Prostate gland (tissue), 2 donors: ENCODE measurements around the gene CACNG6. TPM values are rescaled to one million over a fixed set of nuclear protein-coding genes. Genes with fewer than 3 reads are reported as not detected.

Source experiments
- DNase-seq: peaks from one replicate; pipeline ENCODE4 v3.0.0-alpha.2; 2019; ENCODE audit warnings: low spot score
- H3K27ac ChIP-seq, 2 donors: fragments of 200-600 bp; sonication (generic); 2 replicates each; pipeline ENCODE4 v1.5.1; 2017 to 2019
- H3K27me3 ChIP-seq: fragments of 200-600 bp; sonication (generic); replicated peaks from 2 replicates; pipeline ENCODE4 v1.5.1; 2019; ENCODE audit not compliant: insufficient read depth
- H3K36me3 ChIP-seq, 2 donors: fragments of 200-600 bp; sonication (generic); 1 replicate in 1 of 2; 2 replicates in 1 of 2; pipeline versions ENCODE4 v1.5.1 to v1.8.1; 2017 to 2019
- H3K4me1 ChIP-seq: fragments of 200-600 bp; sonication (generic); replicated peaks from 2 replicates; pipeline ENCODE4 v1.5.1; 2019
- H3K4me3 ChIP-seq, 2 donors: fragments of 200-600 bp; sonication (generic); 2 replicates each; pipeline ENCODE4 v1.5.1; 2017 to 2019
- H3K9me3 ChIP-seq: fragments of 200-600 bp; sonication (generic); 2 replicates; pipeline ENCODE4 v1.5.1; 2017
- POLR2A ChIP-seq: fragments of 450-650 bp; IDR thresholded peaks from one replicate; pipeline ENCODE4 v1.6.1; 2016; ENCODE audit warnings: antibody characterized with exemption, mild to moderate bottlenecking
- POLR2AphosphoS5 ChIP-seq: sonication (generic); formaldehyde crosslinking; IDR thresholded peaks from one replicate; pipeline ENCODE4 v1.6.1; 2017; ENCODE audit warnings: antibody characterized with exemption
- WGBS: methylation state at CpG from one replicate; pipeline ENCODE4 v1.1.5; 2018; 5-methylcytosine and 5-hydroxymethylcytosine counted together
- intact Hi-C: fragments of 100-400 bp; cut with DNase I; formaldehyde crosslinking; loops from one replicate; pipeline ENCODE4 v1.14.2; 2022
- total RNA-seq, 2 donors: library from RNA; depleted of rRNA; stranded (reverse); fragments of >200 nt; gene quantifications; one replicate each; pipeline ENCODE4 v1.1.0, GENCODE V29; 2016
- TF ChIP-seq, protein P1 (sequence below), 4 experiments: fragments of 200-600 bp in 2 of 4; fragments of 450-650 bp in 2 of 4; sonication (generic) in 2 of 4; IDR thresholded peaks; 1 replicate in 3 of 4; 2 replicates in 1 of 4; pipeline ENCODE4 v1.5.1; 2016 to 2019; ENCODE audit warnings: antibody characterized with exemption in 4 of 4, mild to moderate bottlenecking in 2 of 4, moderate library complexity in 2 of 4

The CACNG6 gene
- total RNA-seq, 2 donors from 2014 or later, result 2.3 TPM; not detected in 1

DNA sequence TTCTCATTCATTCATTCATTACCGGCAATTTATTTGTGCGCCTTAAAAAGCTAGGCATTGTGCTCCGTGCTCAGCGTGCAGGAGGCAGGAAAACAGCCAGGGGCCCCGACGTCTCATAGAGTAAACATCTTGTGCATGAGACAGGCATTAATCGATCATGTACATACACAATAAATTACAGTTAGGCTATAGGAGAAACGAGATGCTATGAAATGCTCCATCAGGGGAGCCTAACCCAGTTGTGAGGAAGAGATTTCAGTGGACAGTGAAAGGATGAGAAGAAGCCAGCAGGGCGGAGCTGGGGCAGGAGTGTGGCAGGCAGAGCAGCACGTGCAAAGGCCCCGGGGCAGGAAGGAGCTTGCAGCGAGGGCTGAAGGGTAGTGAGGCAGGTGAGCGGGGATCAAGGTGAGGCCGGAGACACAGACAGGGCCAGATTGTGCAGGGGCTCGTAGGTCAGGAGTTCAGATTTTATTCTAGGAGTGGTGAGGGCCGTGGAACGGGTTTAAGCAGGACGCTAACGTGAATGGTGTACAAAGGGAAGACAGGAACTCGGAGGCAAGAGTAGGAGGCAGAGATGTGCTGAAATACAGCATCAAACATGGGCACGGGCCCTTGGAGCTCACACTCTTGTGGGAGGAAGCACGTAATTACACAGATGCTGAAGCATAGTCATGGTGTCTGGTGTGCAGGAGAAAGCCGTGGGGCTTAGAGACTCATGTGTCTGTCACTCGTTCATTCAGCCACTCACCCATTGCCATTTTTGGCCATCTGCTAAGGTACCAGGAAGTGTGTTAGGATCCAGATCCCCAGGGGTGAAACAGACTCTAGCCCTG lies 7.8 kb upstream of the CACNG6 start:
- 76% methylated on average over 24 of the region's 24 CpGs for WGBS
- Histone ChIP-seq H3K36me3 (no peaks in the 10 kb centered on the region), H3K4me3 (no peak overlapping the region), H3K27me3 (peaks cover 6% of the 10 kb centered on the region), H3K4me1 (no peaks in the 10 kb centered on the region), H3K27ac (no peak overlapping the region), H3K9me3 (no peaks in the 10 kb centered on the region)
- intact Hi-C loops, result no loop called here
- TF ChIP-seq POLR2AphosphoS5 (no peak), POLR2A (no peak)
- TF ChIP-seq, protein P1, sequence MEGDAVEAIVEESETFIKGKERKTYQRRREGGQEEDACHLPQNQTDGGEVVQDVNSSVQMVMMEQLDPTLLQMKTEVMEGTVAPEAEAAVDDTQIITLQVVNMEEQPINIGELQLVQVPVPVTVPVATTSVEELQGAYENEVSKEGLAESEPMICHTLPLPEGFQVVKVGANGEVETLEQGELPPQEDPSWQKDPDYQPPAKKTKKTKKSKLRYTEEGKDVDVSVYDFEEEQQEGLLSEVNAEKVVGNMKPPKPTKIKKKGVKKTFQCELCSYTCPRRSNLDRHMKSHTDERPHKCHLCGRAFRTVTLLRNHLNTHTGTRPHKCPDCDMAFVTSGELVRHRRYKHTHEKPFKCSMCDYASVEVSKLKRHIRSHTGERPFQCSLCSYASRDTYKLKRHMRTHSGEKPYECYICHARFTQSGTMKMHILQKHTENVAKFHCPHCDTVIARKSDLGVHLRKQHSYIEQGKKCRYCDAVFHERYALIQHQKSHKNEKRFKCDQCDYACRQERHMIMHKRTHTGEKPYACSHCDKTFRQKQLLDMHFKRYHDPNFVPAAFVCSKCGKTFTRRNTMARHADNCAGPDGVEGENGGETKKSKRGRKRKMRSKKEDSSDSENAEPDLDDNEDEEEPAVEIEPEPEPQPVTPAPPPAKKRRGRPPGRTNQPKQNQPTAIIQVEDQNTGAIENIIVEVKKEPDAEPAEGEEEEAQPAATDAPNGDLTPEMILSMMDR (IDR thresholded peaks at IDR 0.05), result no peak
- no peak for DNase-seq

DNA sequence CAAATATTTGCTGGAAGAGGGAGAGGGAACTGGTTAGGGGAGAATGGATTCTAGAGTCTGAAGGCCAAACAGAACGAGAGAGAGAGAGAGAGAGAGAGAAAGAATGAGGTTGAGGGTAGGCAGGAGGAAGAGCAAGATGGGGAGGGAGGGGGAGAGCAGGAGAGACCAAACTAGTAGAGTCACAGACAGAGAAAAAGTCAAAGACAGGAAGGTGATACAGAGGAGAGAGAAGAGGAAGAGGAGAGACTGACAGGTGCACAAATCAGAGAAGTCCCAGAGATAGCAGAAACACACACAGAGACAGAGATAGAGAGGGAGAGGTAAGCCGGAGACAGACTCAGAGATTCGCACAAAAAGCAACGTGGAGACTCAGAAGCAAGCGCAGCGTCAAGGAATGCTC lies 5.6 kb upstream of the CACNG6 start:
- Histone ChIP-seq H3K27me3 (peaks cover 6% of the 10 kb centered on the region), H3K27ac (no peak overlapping the region), H3K4me1 (no peaks in the 10 kb centered on the region), H3K4me3 (no peak overlapping the region), H3K9me3 (no peaks in the 10 kb centered on the region), H3K36me3 (no peaks in the 10 kb centered on the region)
- WGBS, result 68% methylated on average over 6 of the region's 6 CpGs
- intact Hi-C loops, result no loop called here
- no peak for DNase-seq
- no peak for TF ChIP-seq POLR2A
- no peak for TF ChIP-seq POLR2AphosphoS5
- TF ChIP-seq, protein P1 (IDR thresholded peaks at IDR 0.05), result no peak

DNA sequence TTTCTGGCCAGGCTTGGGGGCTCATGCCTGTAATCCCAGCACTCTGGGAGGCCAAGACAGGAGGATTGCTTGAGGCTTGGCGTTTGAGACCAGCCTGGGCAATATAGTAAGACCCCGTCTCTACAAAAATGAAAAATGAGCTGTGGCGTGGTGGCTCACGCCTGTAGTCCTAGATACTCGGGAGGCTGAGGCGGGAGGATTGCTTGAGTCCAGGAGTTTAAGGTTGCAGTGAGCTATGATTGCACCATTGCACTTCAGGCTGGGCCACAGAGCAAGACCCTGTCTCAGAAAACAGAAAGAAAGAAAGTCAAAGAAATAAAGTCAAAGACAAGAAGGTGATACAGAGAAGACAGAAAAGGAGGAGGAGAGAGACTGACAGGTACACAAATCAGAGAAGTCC lies 2.5 kb upstream of the CACNG6 start:
- peaks cover 20% of the 10 kb centered on the region for H3K27me3 ChIP-seq
- TF ChIP-seq, protein P1 (IDR thresholded peaks at IDR 0.05), result no peak
- TF ChIP-seq POLR2AphosphoS5, result no peak
- TF ChIP-seq POLR2A, result no peak

DNA sequence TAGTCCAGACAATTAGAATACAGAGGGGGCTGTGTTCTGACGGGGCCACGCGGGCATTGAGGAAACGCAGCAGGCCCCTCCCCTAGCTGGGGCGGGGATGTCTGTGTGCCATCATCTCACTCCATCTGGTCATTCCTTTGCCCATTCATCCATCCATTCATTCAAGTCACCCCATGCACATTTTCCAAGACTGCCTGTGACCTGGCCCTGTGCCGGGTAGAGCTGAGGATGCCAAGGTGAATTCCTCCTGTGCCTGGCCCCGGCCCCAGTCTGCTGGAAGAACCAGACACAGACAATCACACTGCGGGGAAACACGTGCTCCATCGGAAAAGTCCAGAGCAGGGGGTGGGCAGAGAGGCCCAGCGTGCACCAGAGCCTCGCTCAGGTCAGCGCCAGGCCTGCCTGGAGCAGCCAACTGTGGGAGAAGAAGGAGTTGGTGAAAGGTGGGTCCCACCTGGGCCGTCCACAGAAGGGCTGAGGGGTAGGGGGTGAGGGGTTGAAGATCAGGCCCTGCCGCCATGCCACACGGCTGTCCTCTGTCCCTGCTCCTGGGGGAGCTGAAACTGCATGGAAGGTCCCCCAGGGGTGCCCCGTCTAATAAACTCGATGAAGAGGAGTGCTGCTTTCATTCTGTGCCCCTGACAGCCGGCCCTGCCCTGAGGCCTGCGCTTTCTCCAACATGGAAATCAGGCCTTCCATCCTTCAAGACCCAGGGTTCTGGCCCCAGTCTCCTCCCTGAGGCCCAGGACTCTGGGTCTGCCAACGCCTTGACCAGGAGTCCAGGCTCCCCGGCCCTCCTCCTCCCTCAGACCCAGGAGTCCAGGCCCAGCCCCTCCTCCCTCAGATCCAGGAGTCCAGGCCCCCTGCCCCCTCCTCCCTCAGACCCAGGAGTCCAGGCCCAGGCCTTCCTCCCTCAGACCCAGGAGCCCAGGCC lies 1.6 kb upstream of the CACNG6 start:
- no peak overlapping the region for H3K4me3 ChIP-seq
- H3K36me3 ChIP-seq, result no peaks in the 10 kb centered on the region
- H3K9me3 ChIP-seq, result no peaks in the 10 kb centered on the region
- H3K27me3 ChIP-seq, result peaks cover 20% of the 10 kb centered on the region
- TF ChIP-seq POLR2A (no peak), POLR2AphosphoS5 (no peak)
- TF ChIP-seq, protein P1 (IDR thresholded peaks at IDR 0.05), result no peak
- no peak overlapping the region for H3K27ac ChIP-seq
- DNase-seq, result no peak
- H3K4me1 ChIP-seq, result no peaks in the 10 kb centered on the region
- WGBS, result 41% methylated on average over 19 of the region's 22 CpGs
- intact Hi-C loops, result no loop called here

More for the DNA sequence above, 2.5 kb upstream of the CACNG6 start:
- 91% methylated on average over 6 of the region's 6 CpGs for WGBS
- H3K4me1 ChIP-seq, result no peaks in the 10 kb centered on the region
- no peak overlapping the region for H3K4me3 ChIP-seq
- H3K27ac ChIP-seq, result no peak overlapping the region
- H3K36me3 ChIP-seq, result no peaks in the 10 kb centered on the region
- no peak for DNase-seq
- intact Hi-C loops, result no loop called here
- no peaks in the 10 kb centered on the region for H3K9me3 ChIP-seq
